HG02938 (cell line): ENCODE results near the gene FRS3.
A peak's percentile ranks its signal among the peaks of the same experiment; 100 is the strongest.

Experiments
- ATAC-seq: cut with Tn5 transposase; IDR thresholded peaks from one replicate; pipeline ENCODE4 v1.9.1; 2021; ENCODE audit warnings: mild to moderate bottlenecking, moderate library complexity; ENCODE audit not compliant: unreplicated experiment

FRS3 gene

GRCh38 chr6:41730531-41731436 is 48.9 kb downstream of the FRS3 start:
- ATAC-seq = no peak

GRCh38 chr6:41729624-41730023 is 50.1 kb downstream of the FRS3 start:
- no peak for ATAC-seq

- no peak for ATAC-seq
Measured at GRCh38 chr6:41728954-41729353, 50.7 kb downstream of the FRS3 start.

GRCh38 chr6:41728073-41728936 is 51.4 kb downstream of the FRS3 start:
- no peak for ATAC-seq

- no peak for ATAC-seq
Measured at GRCh38 chr6:41727705-41728072, 52.0 kb downstream of the FRS3 start.

GRCh38 chr6:41726876-41727275 is 52.8 kb downstream of the FRS3 start:
- no peak for ATAC-seq

GRCh38 chr6:41724586-41725501 is 54.9 kb downstream of the FRS3 start:
- ATAC-seq = no peak

- no peak for ATAC-seq
Measured at GRCh38 chr6:41724228-41724580, 55.5 kb downstream of the FRS3 start.

- ATAC-seq = peak; percentile 68
Measured at GRCh38 chr6:41723530-41724227, 56.0 kb downstream of the FRS3 start.

- ATAC-seq = no peak
Measured at GRCh38 chr6:41722969-41723529, 56.7 kb downstream of the FRS3 start.

GRCh38 chr6:41721414-41721813 is 58.3 kb downstream of the FRS3 start:
- no peak for ATAC-seq

- ATAC-seq = no peak
Measured at GRCh38 chr6:41720783-41721182, 58.9 kb downstream of the FRS3 start.

- ATAC-seq = no peak
Measured at GRCh38 chr6:41720262-41720620, 59.5 kb downstream of the FRS3 start.
